Measurements from ENCODE around the gene ARCN1.

Gene ARCN1

GRCh38 chr11:118614511-118614910 lies 42.3 kb downstream of the ARCN1 start:
- no peak overlapping the region for H3K4me2 ChIP-seq (ENCODE audit: insufficient read depth, low read length, poor library complexity, severe bottlenecking)
- H3K27me3 ChIP-seq (ENCODE audit: control insufficient read depth in 3 of 3, insufficient read depth in 3 of 3, low read depth in 1 of 3, low read length in 3 of 3): peaks cover 0 to 13% (median 9%) of the 10 kb centered on the region in 3 experiments
- H3K27ac ChIP-seq (replicated peaks; ENCODE audit: low read length): peak overlapping the region; percentile 75
- H3K14ac ChIP-seq (ENCODE audit: low read length): peak overlapping the region; percentile 39
- H4K8ac ChIP-seq (ENCODE audit: low read depth, low read length): no peak overlapping the region
- H2BK5ac ChIP-seq (ENCODE audit: low read length): peak overlapping the region; percentile 100
- peak overlapping the region; percentile 99 for H2BK12ac ChIP-seq (ENCODE audit: low read length)
- H3K36me3 ChIP-seq (replicated peaks in 1 of 2; ENCODE audit: control insufficient read depth in 2 of 2, insufficient read depth in 2 of 2, low read length in 2 of 2): no peaks in the 10 kb centered on the region
- no peak overlapping the region for H2AFZ ChIP-seq (ENCODE audit: low read length)
- peak overlapping the region; percentile 87 for H4K91ac ChIP-seq (ENCODE audit: low read depth, low read length, poor library complexity)
- H3K23ac ChIP-seq (ENCODE audit: low read depth, low read length, poor library complexity): peak overlapping the region; percentile 40
- no peak overlapping the region for H3K4me3 ChIP-seq (ENCODE audit: low read length in 2 of 2)
- peak overlapping the region; percentile 91 for H2BK15ac ChIP-seq (ENCODE audit: low read length)
- peak overlapping the region; percentile 96 for H3K4ac ChIP-seq (ENCODE audit: low read length)
- peak overlapping the region; percentile 21 for H3K9ac ChIP-seq (ENCODE audit: low read depth, low read length, poor library complexity)
- peak overlapping the region; percentile 96 for H3K18ac ChIP-seq (ENCODE audit: low read length)
- H3K4me1 ChIP-seq (ENCODE audit: control insufficient read depth in 2 of 2, insufficient read depth in 1 of 2, low read depth in 1 of 2, low read length in 2 of 2): peaks cover 53 to 62% of the 10 kb centered on the region in 2 donors
- no peaks in the 10 kb centered on the region for H3K79me1 ChIP-seq (ENCODE audit: low read depth, low read length)
- no peaks in the 10 kb centered on the region for H3K9me3 ChIP-seq (replicated peaks in 1 of 2; ENCODE audit: control insufficient read depth in 2 of 2, insufficient read depth in 1 of 2, low read depth in 1 of 2, low read length in 2 of 2)
- peak overlapping the region; percentile 100 for H2AK5ac ChIP-seq (ENCODE audit: low read depth, low read length)
- no peak for DNase-seq (ENCODE audit: low spot score)
- WGBS, 2 donors (ENCODE audit: extremely low coverage in 2 of 2, insufficient read length in 2 of 2, insufficient replicate concordance in 1 of 2): no CpG with 5 or more reads among the region's 7 CpGs
- H2BK120ac ChIP-seq (ENCODE audit: low read depth, low read length): peak overlapping the region; percentile 98

- Histone ChIP-seq H4K8ac (ENCODE audit: low read depth, low read length) (no peak overlapping the region), H3K14ac (ENCODE audit: low read length) (peak overlapping the region; percentile 56), H3K27ac (replicated peaks; ENCODE audit: low read length) (peak overlapping the region; percentile 97), H3K23ac (ENCODE audit: low read depth, low read length, poor library complexity) (peak overlapping the region; percentile 21), H3K4me2 (ENCODE audit: insufficient read depth, low read length, poor library complexity, severe bottlenecking) (peak overlapping the region; percentile 35), H2BK12ac (ENCODE audit: low read length) (peak overlapping the region; percentile 85), H3K4ac (ENCODE audit: low read length) (peak overlapping the region; percentile 79), H3K9ac (ENCODE audit: low read depth, low read length, poor library complexity) (peak overlapping the region; percentile 56), H3K79me1 (ENCODE audit: low read depth, low read length) (no peaks in the 10 kb centered on the region), H3K4me1 (ENCODE audit: control insufficient read depth in 2 of 2, insufficient read depth in 1 of 2, low read depth in 1 of 2, low read length in 2 of 2) (peaks cover 60 to 63% of the 10 kb centered on the region in 2 donors), H3K4me3 (ENCODE audit: low read length in 2 of 2) (no peak overlapping the region), H2AFZ (ENCODE audit: low read length) (no peak overlapping the region), H3K18ac (ENCODE audit: low read length) (peak overlapping the region; percentile 86), H3K9me3 (replicated peaks in 1 of 2; ENCODE audit: control insufficient read depth in 2 of 2, insufficient read depth in 1 of 2, low read depth in 1 of 2, low read length in 2 of 2) (no peaks in the 10 kb centered on the region), H3K36me3 (replicated peaks in 1 of 2; ENCODE audit: control insufficient read depth in 2 of 2, insufficient read depth in 2 of 2, low read length in 2 of 2) (no peaks in the 10 kb centered on the region), H3K27me3 (ENCODE audit: control insufficient read depth in 3 of 3, insufficient read depth in 3 of 3, low read depth in 1 of 3, low read length in 3 of 3) (peaks cover 0 to 4% (median 2%) of the 10 kb centered on the region in 3 experiments), H2BK120ac (ENCODE audit: low read depth, low read length) (peak overlapping the region; percentile 25), H2BK5ac (ENCODE audit: low read length) (peak overlapping the region; percentile 79), H2AK5ac (ENCODE audit: low read depth, low read length) (peak overlapping the region; percentile 69), H2BK15ac (ENCODE audit: low read length) (peak overlapping the region; percentile 3), H4K91ac (ENCODE audit: low read depth, low read length, poor library complexity) (peak overlapping the region; percentile 26)
- peak; percentile 83 for DNase-seq (ENCODE audit: low spot score)
- 100% methylated on average over 1 of the region's 6 CpGs; no CpG with 5 or more reads in 1 of the 2 donors for WGBS, 2 donors (ENCODE audit: extremely low coverage in 2 of 2, insufficient read length in 2 of 2, insufficient replicate concordance in 1 of 2)
Observed at GRCh38 chr11:118615282-118615975, 43.2 kb downstream of the ARCN1 start.

GRCh38 chr11:118615976-118616371 lies 43.8 kb downstream of the ARCN1 start:
- peak overlapping the region; percentile 79 for H3K4ac ChIP-seq (ENCODE audit: low read length)
- peak overlapping the region; percentile 85 for H2BK12ac ChIP-seq (ENCODE audit: low read length)
- peaks cover 66 to 67% of the 10 kb centered on the region in 2 donors for H3K4me1 ChIP-seq (ENCODE audit: control insufficient read depth in 2 of 2, insufficient read depth in 1 of 2, low read depth in 1 of 2, low read length in 2 of 2)
- H3K4me3 ChIP-seq (ENCODE audit: low read length in 2 of 2): no peak overlapping the region
- peak overlapping the region; percentile 25 for H2BK120ac ChIP-seq (ENCODE audit: low read depth, low read length)
- no CpG with 5 or more reads among the region's 5 CpGs for WGBS, 2 donors (ENCODE audit: extremely low coverage in 2 of 2, insufficient read length in 2 of 2, insufficient replicate concordance in 1 of 2)
- H3K4me2 ChIP-seq (ENCODE audit: insufficient read depth, low read length, poor library complexity, severe bottlenecking): peak overlapping the region; percentile 35
- peak overlapping the region; percentile 79 for H2BK5ac ChIP-seq (ENCODE audit: low read length)
- H3K79me1 ChIP-seq (ENCODE audit: low read depth, low read length): no peaks in the 10 kb centered on the region
- no peak for DNase-seq (ENCODE audit: low spot score)
- H4K8ac ChIP-seq (ENCODE audit: low read depth, low read length): no peak overlapping the region
- no peak overlapping the region for H2AFZ ChIP-seq (ENCODE audit: low read length)
- peak overlapping the region; percentile 86 for H3K18ac ChIP-seq (ENCODE audit: low read length)
- peak overlapping the region; percentile 26 for H4K91ac ChIP-seq (ENCODE audit: low read depth, low read length, poor library complexity)
- H3K27ac ChIP-seq (replicated peaks; ENCODE audit: low read length): peak overlapping the region; percentile 97
- peak overlapping the region; percentile 21 for H3K23ac ChIP-seq (ENCODE audit: low read depth, low read length, poor library complexity)
- no peaks in the 10 kb centered on the region for H3K27me3 ChIP-seq (ENCODE audit: control insufficient read depth in 3 of 3, insufficient read depth in 3 of 3, low read depth in 1 of 3, low read length in 3 of 3)
- H3K9ac ChIP-seq (ENCODE audit: low read depth, low read length, poor library complexity): peak overlapping the region; percentile 56
- H3K9me3 ChIP-seq (replicated peaks in 1 of 2; ENCODE audit: control insufficient read depth in 2 of 2, insufficient read depth in 1 of 2, low read depth in 1 of 2, low read length in 2 of 2): no peaks in the 10 kb centered on the region
- peak overlapping the region; percentile 56 for H3K14ac ChIP-seq (ENCODE audit: low read length)
- H2AK5ac ChIP-seq (ENCODE audit: low read depth, low read length): peak overlapping the region; percentile 69
- H2BK15ac ChIP-seq (ENCODE audit: low read length): peak overlapping the region; percentile 3
- no peaks in the 10 kb centered on the region for H3K36me3 ChIP-seq (replicated peaks in 1 of 2; ENCODE audit: control insufficient read depth in 2 of 2, insufficient read depth in 2 of 2, low read length in 2 of 2)

Data from neuronal stem cell (in vitro differentiated cells).